H1 (cell line): ENCODE data around the gene NEUROD6. TPM values are rescaled to one million over a fixed set of nuclear protein-coding genes. Genes with fewer than 3 reads are reported as not detected.

ENCODE experiments used
- CTCF ChIA-PET: fragments of 300-600 bp; sonication (Branson Sonifier 250); formaldehyde crosslinking; loops from one replicate; lab custom pipeline; 2021; ENCODE audit not compliant: partially characterized antibody; lab: Charles Lee
- POLR2A ChIA-PET: fragments of 300-600 bp; sonication (Branson Sonifier 250); formaldehyde crosslinking; loops from one replicate; lab custom pipeline; 2021; ENCODE audit warnings: inconsistent platforms; ENCODE audit not compliant: partially characterized antibody; lab: Charles Lee
- DNase-seq, 2 experiments: peaks; one replicate each; pipeline versions ENCODE4 v3.0.0 to v3.0.0-alpha.2; 2010 to 2022; ENCODE audit warnings: low spot score in 2 of 2, low read depth in 1 of 2, mixed read lengths in 1 of 2
- FAIRE-seq: peaks from 2 replicates; lab custom pipeline; 2011; peaks lifted over from hg19 to GRCh38; lab: Jason Lieb, UNC
- H2AFZ ChIP-seq: 2 replicates; pipeline ENCODE4 v1.8.1; 2012; ENCODE audit warnings: low read length, inconsistent platforms
- H2AK5ac ChIP-seq: 2 replicates; pipeline ENCODE4 v1.6.1; 2013; ENCODE audit warnings: low read depth, low read length
- H2BK120ac ChIP-seq: replicated peaks from 2 replicates; pipeline ENCODE3; 2013; ENCODE audit warnings: low read depth, low read length, inconsistent platforms
- H2BK12ac ChIP-seq: 2 replicates; pipeline ENCODE4 v1.6.1; 2013; ENCODE audit warnings: low read depth, low read length
- H2BK15ac ChIP-seq: 2 replicates; pipeline ENCODE4 v1.6.1; 2013; ENCODE audit warnings: low read length
- H2BK20ac ChIP-seq: 2 replicates; pipeline ENCODE4 v1.6.1; 2013; ENCODE audit warnings: low read length
- H2BK5ac ChIP-seq: 2 replicates; pipeline ENCODE4 v1.6.1; 2013; ENCODE audit warnings: low read depth, low read length
- H3K14ac ChIP-seq: 2 replicates; pipeline ENCODE4 v1.6.1; 2013; ENCODE audit warnings: inconsistent platforms; ENCODE audit not compliant: insufficient read length
- H3K18ac ChIP-seq: 2 replicates; pipeline ENCODE4 v1.6.1; 2013; ENCODE audit warnings: low read length; ENCODE audit errors: extremely low read depth
- H3K23ac ChIP-seq: 2 replicates; pipeline ENCODE4 v1.6.1; 2013; ENCODE audit warnings: inconsistent platforms; ENCODE audit not compliant: insufficient read length
- H3K23me2 ChIP-seq: 2 replicates; pipeline ENCODE4 v1.6.1; 2013; ENCODE audit warnings: low read depth, low read length
- H3K27ac ChIP-seq: 2 replicates; pipeline ENCODE4 v1.6.1; 2011; ENCODE audit warnings: low read depth, low read length, inconsistent platforms
- H3K27me3 ChIP-seq, 4 experiments: replicated peaks in 1 of 4; 1 replicate in 1 of 4; 2 replicates in 3 of 4; pipeline versions ENCODE4 v1.6.1 to v1.8.1; 2011 to 2013; ENCODE audit warnings: low read length in 3 of 4, mild to moderate bottlenecking in 3 of 4, inconsistent platforms in 2 of 4, mixed read lengths in 2 of 4, moderate library complexity in 1 of 4; ENCODE audit not compliant: control insufficient read depth in 3 of 4, insufficient read depth in 3 of 4; ENCODE audit errors: extremely low read depth in 1 of 4
- H3K36me3 ChIP-seq, 4 experiments: 2 replicates each; pipeline versions ENCODE4 v1.6.1 to v1.8.1; 2011 to 2013; ENCODE audit warnings: mild to moderate bottlenecking in 4 of 4, low read length in 3 of 4, moderate library complexity in 2 of 4, control low read depth in 1 of 4, inconsistent platforms in 1 of 4; ENCODE audit not compliant: insufficient read depth in 4 of 4, control insufficient read depth in 2 of 4
- H3K4ac ChIP-seq: replicated peaks from 2 replicates; pipeline ENCODE3; 2013; ENCODE audit warnings: low read length, low read depth, mixed read lengths, inconsistent platforms; ENCODE audit not compliant: insufficient read length
- H3K4me1 ChIP-seq, 4 experiments: replicated peaks in 1 of 4; 1 replicate in 1 of 4; 2 replicates in 3 of 4; pipeline versions ENCODE4 v1.6.1 to v1.8.1; 2011 to 2013; ENCODE audit warnings: low read length in 3 of 4, inconsistent platforms in 2 of 4, mixed read lengths in 1 of 4; ENCODE audit not compliant: insufficient read depth in 4 of 4, control insufficient read depth in 3 of 4
- H3K4me2 ChIP-seq, 2 experiments: 2 replicates each; pipeline versions ENCODE4 v1.6.1 to v1.8.1; 2011 to 2013; ENCODE audit warnings: low read depth in 2 of 2, low read length in 2 of 2, control low read depth in 1 of 2, inconsistent platforms in 1 of 2, mild to moderate bottlenecking in 1 of 2; ENCODE audit not compliant: insufficient read depth in 1 of 2
- H3K4me3 ChIP-seq, 4 experiments: fragments of 200-600, 300-600 bp in 1 of 4; sonication (generic), shearing (Covaris generic), sonication (Bioruptor Twin) in 1 of 4; 2 replicates each; pipeline versions ENCODE4 v1.5.1 to v1.8.1; 2011 to 2016; ENCODE audit warnings: low read length in 4 of 4, low read depth in 3 of 4, control low read depth in 2 of 4, inconsistent platforms in 2 of 4, mild to moderate bottlenecking in 2 of 4, mixed read lengths in 1 of 4, moderate library complexity in 1 of 4; ENCODE audit not compliant: insufficient read depth in 2 of 4; ENCODE audit errors: extremely low read depth in 1 of 4
- H3K56ac ChIP-seq: replicated peaks from 2 replicates; pipeline ENCODE3; 2013; ENCODE audit warnings: low read depth, mild to moderate bottlenecking, mixed read lengths, low read length, inconsistent platforms; ENCODE audit not compliant: insufficient read length
- H3K79me1 ChIP-seq: 2 replicates; pipeline ENCODE4 v1.6.1; 2013; ENCODE audit warnings: low read depth, low read length, control low read depth
- H3K79me2 ChIP-seq, 2 experiments: 2 replicates each; pipeline versions ENCODE4 v1.6.1 to v1.8.1; 2012 to 2013; ENCODE audit warnings: low read length in 2 of 2, mild to moderate bottlenecking in 2 of 2, inconsistent platforms in 1 of 2; ENCODE audit not compliant: insufficient read depth in 2 of 2, control insufficient read depth in 1 of 2
- H3K9ac ChIP-seq, 4 experiments: replicated peaks in 1 of 4; 1 replicate in 1 of 4; 2 replicates in 3 of 4; pipeline versions ENCODE4 v1.6.1 to v1.8.1; 2011 to 2013; ENCODE audit warnings: low read depth in 3 of 4, low read length in 3 of 4, control low read depth in 2 of 4, mild to moderate bottlenecking in 2 of 4, moderate library complexity in 2 of 4, inconsistent platforms in 1 of 4; ENCODE audit errors: extremely low read depth in 1 of 4
- H3K9me3 ChIP-seq, 2 experiments: 2 replicates each; pipeline versions ENCODE4 v1.6.1 to v1.8.1; 2012 to 2013; ENCODE audit warnings: mild to moderate bottlenecking in 2 of 2, moderate library complexity in 2 of 2, control low read depth in 1 of 2, inconsistent platforms in 1 of 2, low read depth in 1 of 2, low read length in 1 of 2, mixed read lengths in 1 of 2; ENCODE audit not compliant: insufficient read depth in 2 of 2
- H4K20me1 ChIP-seq, 2 experiments: replicated peaks in 1 of 2; 2 replicates each; pipeline versions ENCODE3 to v1.8.1; 2011 to 2013; ENCODE audit warnings: inconsistent platforms in 2 of 2, low read length in 2 of 2, mild to moderate bottlenecking in 1 of 2; ENCODE audit not compliant: insufficient read depth in 2 of 2, control insufficient read depth in 1 of 2
- H4K5ac ChIP-seq: 2 replicates; pipeline ENCODE4 v1.6.1; 2013; ENCODE audit warnings: low read length, low read depth, mixed read lengths, inconsistent platforms; ENCODE audit not compliant: insufficient read length
- H4K8ac ChIP-seq: 2 replicates; pipeline ENCODE4 v1.8.0; 2013; ENCODE audit warnings: mild to moderate bottlenecking, moderate library complexity, low read length, inconsistent platforms; ENCODE audit not compliant: insufficient read depth; ENCODE audit errors: extremely low read depth
- H4K91ac ChIP-seq: replicated peaks from 2 replicates; pipeline ENCODE3; 2013; ENCODE audit warnings: low read length, mixed read lengths, inconsistent platforms; ENCODE audit not compliant: insufficient read length
- CHD2 ChIP-seq: IDR thresholded peaks from 2 replicates; pipeline ENCODE4 v1.6.1; 2012; ENCODE audit warnings: low read length, improper control_type of control experiment
- EZH2 ChIP-seq: fragments of 200-600 bp; sonication (generic); IDR thresholded peaks from 2 replicates; pipeline ENCODE4 v1.7.1; 2012; ENCODE audit warnings: low read depth, mild to moderate bottlenecking, moderate library complexity, low read length, inconsistent platforms; ENCODE audit not compliant: severe bottlenecking
- JUND ChIP-seq: IDR thresholded peaks from 2 replicates; pipeline ENCODE4 v1.6.1; 2011; ENCODE audit warnings: mild to moderate bottlenecking, improper control_type of control experiment, low read length
- ZNF274 ChIP-seq: IDR thresholded peaks from 2 replicates; pipeline ENCODE4 v1.7.0; 2012; ENCODE audit warnings: low read length, borderline replicate concordance; ENCODE audit errors: extremely low read depth
- WGBS, 2 experiments: shearing (Covaris generic) in 1 of 2; methylation state at CpG; one replicate each; pipeline versions ENCODE4 v1.1.6 to v1.1.7; 2013 to 2015; ENCODE audit warnings: low lambda C conversion rate in 2 of 2, mixed read lengths in 2 of 2, inconsistent platforms in 1 of 2, low coverage in 1 of 2, missing lambda C conversion rate in 1 of 2; ENCODE audit not compliant: insufficient replicate concordance in 2 of 2, insufficient coverage in 1 of 2, insufficient read length in 1 of 2; ENCODE audit errors: extremely low coverage in 1 of 2, missing lambda C conversion rate in 1 of 2; 5-methylcytosine and 5-hydroxymethylcytosine counted together
- polyA plus RNA-seq, 7 experiments: library from polyadenylated mRNA; depleted of rRNA in 3 of 7; stranded (reverse) in 5 of 7; unstranded in 2 of 7; fragments of >200 nt in 5 of 7; fragments of 200-250 nt in 2 of 7; gene quantifications; 1 replicate in 5 of 7; 2 replicates in 1 of 7; 4 replicates in 1 of 7; pipeline versions ENCODE4 v1.2.1 to v1.2.3, GENCODE V29; 2011 to 2013; ENCODE audit warnings: missing spikeins in 2 of 7, mixed read lengths in 2 of 7
- total RNA-seq: library from RNA; stranded (reverse); fragmentation: NEBNext Ultra II Directional; extraction: Animal tissue kit (Norgen Biotek cat#: 25700); gene quantifications from 2 replicates; pipeline ENCODE4 v1.2.1, GENCODE V29; 2021

NEUROD6 gene
- total and polyA plus RNA-seq, 2 of the 8 experiments (the other 6 are each of a cell fraction or from before 2014, with no cell fraction given), result not detected

DNA sequence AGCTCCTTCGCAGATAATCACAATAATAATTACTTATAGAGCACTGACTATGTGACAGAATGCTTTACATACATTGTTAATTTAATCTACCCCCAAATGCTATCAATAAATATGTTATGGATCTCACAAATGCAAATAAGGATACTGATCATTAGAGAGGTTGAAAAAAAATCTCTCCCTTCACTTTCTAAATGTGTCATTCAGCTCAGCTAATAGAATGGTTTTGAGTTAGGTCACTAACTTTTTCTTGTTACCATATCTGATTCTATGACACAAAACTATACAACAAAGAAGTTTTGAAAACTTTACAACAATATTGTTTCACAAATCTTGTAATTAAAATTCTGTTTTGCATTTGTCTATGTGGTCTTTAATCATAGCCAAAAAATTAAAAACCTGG, 17.4 kb downstream of the NEUROD6 start:
- POLR2A ChIA-PET, result no interaction called here
- no peak overlapping the region for H2AK5ac ChIP-seq
- H3K23me2 ChIP-seq, result no peaks in the 10 kb centered on the region; the same call in 1 of the 2 replicates
- no peak overlapping the region for H3K4ac ChIP-seq
- H3K18ac ChIP-seq, result no peak overlapping the region
- H3K4me1 ChIP-seq, result no peaks in the 10 kb centered on the region
- no peak for DNase-seq
- H3K23ac ChIP-seq, result no peak overlapping the region
- H2BK12ac ChIP-seq, result no peak overlapping the region
- no peak overlapping the region for H3K4me2 ChIP-seq
- 81% methylated on average over 1 of the region's 1 CpG; no CpG with 5 or more reads in 1 of the 2 experiments for WGBS, 2 experiments
- H4K5ac ChIP-seq, result no peak overlapping the region
- H3K27ac ChIP-seq, result no peak overlapping the region
- H2BK15ac ChIP-seq, result no peak overlapping the region
- no peak for FAIRE-seq
- H3K56ac ChIP-seq, result no peak overlapping the region
- no peak overlapping the region for H3K4me3 ChIP-seq
- TF ChIP-seq EZH2 (no peak), JUND (no peak), ZNF274 (no peak), CHD2 (no peak)
- H4K20me1 ChIP-seq, result no peaks in the 10 kb centered on the region
- no peaks in the 10 kb centered on the region; a peak in 1 of 7 replicates for H3K27me3 ChIP-seq
- CTCF ChIA-PET, result interaction anchor here (0.7 to 6.6 kb wide), 4 partner anchors 13 to 312 kb away, joined by 3 to 25 read pairs (median 3); no protein-coding TSS in a partner anchor
- no peak overlapping the region for H2BK5ac ChIP-seq
- no peak overlapping the region for H4K91ac ChIP-seq
- H4K8ac ChIP-seq, result no peak overlapping the region
- no peaks in the 10 kb centered on the region for H3K79me1 ChIP-seq
- no peaks in the 10 kb centered on the region for H3K79me2 ChIP-seq
- H2BK20ac ChIP-seq, result no peak overlapping the region
- H3K14ac ChIP-seq, result no peak overlapping the region
- no peak overlapping the region for H2AFZ ChIP-seq
- H3K9ac ChIP-seq, result no peak overlapping the region
- H3K36me3 ChIP-seq, result no peaks in the 10 kb centered on the region
- no peaks in the 10 kb centered on the region for H3K9me3 ChIP-seq
- no peak overlapping the region for H2BK120ac ChIP-seq
